ENCODE data around the gene SPTB. TPM values are rescaled to one million over a fixed set of nuclear protein-coding genes. Genes with fewer than 3 reads are reported as not detected.

Gene SPTB
- total RNA-seq, 1 donor from 2014 or later, result 0.04 TPM

DNA sequence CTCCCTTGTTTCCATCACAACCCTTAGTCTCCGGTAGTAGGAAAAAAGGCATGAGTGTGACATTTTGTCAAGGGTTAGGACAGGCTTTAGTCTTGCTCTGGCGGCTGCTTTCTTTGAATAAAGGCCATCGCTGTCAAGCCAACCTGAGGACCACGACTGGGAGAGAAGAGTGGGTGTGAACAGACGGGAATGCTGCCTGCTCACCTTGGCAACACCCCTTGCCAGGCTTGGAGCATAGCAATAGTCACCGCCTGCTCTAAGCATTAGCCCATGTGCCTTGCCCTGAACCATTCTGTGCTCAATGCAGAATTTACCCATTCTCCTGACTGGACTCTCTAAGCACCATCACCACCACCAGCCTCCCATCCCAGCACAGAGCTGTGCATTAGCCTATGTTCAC, 36.2 kb downstream of the SPTB start:
- ChIA-PET CTCF (no interaction called here), POLR2A (no interaction called here)
- no peak overlapping the region for H3K4me3 Mint-ChIP-seq
- peaks cover 27% of the 10 kb centered on the region for H3K27me3 Mint-ChIP-seq
- H3K4me1 Mint-ChIP-seq, result peaks cover 8% of the 10 kb centered on the region
- ATAC-seq (ENCODE audit: low read depth), result no peak
- no peak for DNase-seq
- no peak overlapping the region for H3K27ac Mint-ChIP-seq
- H3K9me3 Mint-ChIP-seq, result peaks cover 2% of the 10 kb centered on the region
- H3K36me3 Mint-ChIP-seq (ENCODE audit: low read depth), result no peaks in the 10 kb centered on the region
- intact Hi-C loops (cut with micrococcal nuclease), result no loop called here
- TF ChIP-seq, protein P1, sequence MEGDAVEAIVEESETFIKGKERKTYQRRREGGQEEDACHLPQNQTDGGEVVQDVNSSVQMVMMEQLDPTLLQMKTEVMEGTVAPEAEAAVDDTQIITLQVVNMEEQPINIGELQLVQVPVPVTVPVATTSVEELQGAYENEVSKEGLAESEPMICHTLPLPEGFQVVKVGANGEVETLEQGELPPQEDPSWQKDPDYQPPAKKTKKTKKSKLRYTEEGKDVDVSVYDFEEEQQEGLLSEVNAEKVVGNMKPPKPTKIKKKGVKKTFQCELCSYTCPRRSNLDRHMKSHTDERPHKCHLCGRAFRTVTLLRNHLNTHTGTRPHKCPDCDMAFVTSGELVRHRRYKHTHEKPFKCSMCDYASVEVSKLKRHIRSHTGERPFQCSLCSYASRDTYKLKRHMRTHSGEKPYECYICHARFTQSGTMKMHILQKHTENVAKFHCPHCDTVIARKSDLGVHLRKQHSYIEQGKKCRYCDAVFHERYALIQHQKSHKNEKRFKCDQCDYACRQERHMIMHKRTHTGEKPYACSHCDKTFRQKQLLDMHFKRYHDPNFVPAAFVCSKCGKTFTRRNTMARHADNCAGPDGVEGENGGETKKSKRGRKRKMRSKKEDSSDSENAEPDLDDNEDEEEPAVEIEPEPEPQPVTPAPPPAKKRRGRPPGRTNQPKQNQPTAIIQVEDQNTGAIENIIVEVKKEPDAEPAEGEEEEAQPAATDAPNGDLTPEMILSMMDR (IDR thresholded peaks at IDR 0.05), result no peak

DNA sequence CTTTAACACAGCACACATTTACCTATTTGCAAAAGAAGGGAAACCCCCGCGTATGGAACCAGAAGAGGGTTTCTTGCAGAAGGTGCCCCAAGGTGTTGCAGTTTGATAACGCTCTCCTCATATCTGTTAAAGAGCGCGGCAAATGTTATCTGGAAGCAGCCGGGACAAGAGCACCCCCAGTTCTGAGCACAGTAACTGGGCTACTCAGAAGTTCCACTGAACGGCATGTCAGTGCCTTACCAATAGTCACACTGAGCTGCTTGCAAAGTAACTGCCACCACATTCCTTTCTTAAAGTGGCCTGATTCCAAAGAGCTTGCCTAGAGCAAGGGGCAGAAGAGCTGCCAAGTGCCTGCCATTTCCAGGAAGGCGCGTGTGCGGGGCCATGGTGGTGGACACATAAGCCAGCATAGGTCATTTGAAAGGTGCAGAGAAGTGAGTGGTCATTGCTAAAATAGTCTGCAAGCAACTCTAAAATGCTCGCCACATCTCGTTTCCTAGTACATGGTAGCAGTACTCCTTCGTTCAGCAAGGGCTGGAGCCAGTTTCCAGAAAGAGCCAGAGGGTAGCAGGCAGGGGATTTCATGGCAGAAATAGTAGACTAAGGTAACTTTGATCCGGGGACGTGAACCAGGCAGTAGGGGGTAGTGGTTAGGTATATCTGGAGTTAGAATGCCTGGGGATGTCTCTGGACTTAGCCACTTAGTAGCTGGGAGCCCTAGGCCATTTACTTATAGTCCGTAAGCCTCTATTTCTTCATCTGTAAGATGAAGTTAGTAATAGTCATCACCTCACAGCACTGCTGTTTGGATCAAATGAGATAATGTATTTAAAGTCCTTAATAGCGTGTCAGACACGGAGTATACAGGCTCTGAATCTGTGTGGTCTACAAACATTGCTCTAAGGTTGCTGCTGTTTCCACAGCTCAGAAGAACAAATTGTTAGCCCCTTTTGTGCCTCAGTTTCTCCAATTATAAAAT, 37.6 kb downstream of the SPTB start:
- DNase-seq (no peak), ATAC-seq (ENCODE audit: low read depth) (no peak)
- Mint-ChIP-seq H3K27ac (no peak overlapping the region), H3K9me3 (peaks cover 2% of the 10 kb centered on the region), H3K27me3 (peaks cover 26% of the 10 kb centered on the region), H3K4me1 (peaks cover 6% of the 10 kb centered on the region), H3K4me3 (no peak overlapping the region), H3K36me3 (ENCODE audit: low read depth) (no peaks in the 10 kb centered on the region)
- intact Hi-C loops (cut with micrococcal nuclease), result no loop called here
- POLR2A ChIA-PET, result no interaction called here
- TF ChIP-seq, protein P1 (IDR thresholded peaks at IDR 0.05), result no peak
- CTCF ChIA-PET, result no interaction called here

GRCh38 chr14:64841121-64841651, 38.5 kb downstream of the SPTB start:
- H3K36me3 Mint-ChIP-seq (ENCODE audit: low read depth), result no peaks in the 10 kb centered on the region
- H3K4me3 Mint-ChIP-seq, result no peak overlapping the region
- H3K9me3 Mint-ChIP-seq, result peaks cover 2% of the 10 kb centered on the region
- DNase-seq (no peak), ATAC-seq (ENCODE audit: low read depth) (no peak)
- ChIA-PET POLR2A (no interaction called here), CTCF (no interaction called here)
- peaks cover 6% of the 10 kb centered on the region for H3K4me1 Mint-ChIP-seq
- H3K27ac Mint-ChIP-seq, result no peak overlapping the region
- intact Hi-C loops (cut with micrococcal nuclease), result no loop called here
- TF ChIP-seq, protein P1 (IDR thresholded peaks at IDR 0.05), result no peak
- peaks cover 28% of the 10 kb centered on the region for H3K27me3 Mint-ChIP-seq

DNA sequence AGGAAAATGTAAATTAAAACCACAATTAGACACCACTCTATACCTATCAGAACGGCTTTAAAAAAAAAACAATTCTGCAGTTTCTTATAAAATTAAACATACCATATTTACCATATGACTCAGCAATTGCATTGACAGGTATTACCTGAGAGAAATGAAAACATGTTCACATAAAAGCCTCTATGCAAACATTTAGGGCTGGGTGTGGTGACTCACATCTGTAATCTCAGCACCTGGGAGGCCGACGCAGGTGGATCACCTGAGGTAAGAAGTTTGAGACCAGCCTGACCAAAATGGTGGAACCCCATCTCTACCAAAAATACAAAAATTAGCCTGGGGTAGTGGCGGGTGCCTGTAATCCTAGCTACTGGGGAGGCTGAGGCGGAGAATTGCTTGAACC, 41.1 kb downstream of the SPTB start:
- no peak overlapping the region for H3K27ac Mint-ChIP-seq
- POLR2A ChIA-PET, result no interaction called here

DNA sequence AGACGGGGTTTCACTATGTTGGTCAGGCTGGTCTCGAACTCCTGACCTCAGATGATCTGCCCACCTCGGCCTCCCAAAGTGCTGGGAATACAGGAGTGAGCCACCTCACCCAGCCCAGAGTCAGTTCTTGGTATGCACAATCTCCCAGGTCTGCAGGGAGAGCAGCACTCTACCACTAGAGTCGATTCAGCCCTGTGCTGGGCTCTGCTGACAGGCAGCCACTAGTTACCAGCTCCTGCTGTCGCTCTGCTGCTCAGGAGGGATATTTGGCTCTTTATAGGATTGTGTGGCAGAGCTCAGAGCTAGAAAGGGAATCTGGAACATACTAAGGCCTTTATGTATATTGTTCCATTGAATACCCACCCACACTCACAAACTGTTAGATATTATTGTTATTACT, 44.3 kb downstream of the SPTB start:
- TF ChIP-seq, protein P1 (IDR thresholded peaks at IDR 0.05), result no peak
- no peak overlapping the region for H3K4me3 Mint-ChIP-seq
- H3K36me3 Mint-ChIP-seq (ENCODE audit: low read depth), result no peaks in the 10 kb centered on the region
- peaks cover 2% of the 10 kb centered on the region for H3K9me3 Mint-ChIP-seq
- peaks cover 23% of the 10 kb centered on the region for H3K27me3 Mint-ChIP-seq
- ChIA-PET CTCF (no interaction called here), POLR2A (no interaction called here)
- H3K27ac Mint-ChIP-seq, result no peak overlapping the region
- DNase-seq (no peak), ATAC-seq (ENCODE audit: low read depth) (no peak)
- intact Hi-C loops (cut with micrococcal nuclease), result no loop called here
- no peaks in the 10 kb centered on the region for H3K4me1 Mint-ChIP-seq

More for the DNA sequence above, 41.1 kb downstream of the SPTB start:
- no peak for DNase-seq
- intact Hi-C loops (cut with micrococcal nuclease), result no loop called here
- no peak for ATAC-seq (ENCODE audit: low read depth)
- H3K27me3 Mint-ChIP-seq, result peaks cover 27% of the 10 kb centered on the region
- peaks cover 2% of the 10 kb centered on the region for H3K9me3 Mint-ChIP-seq
- H3K36me3 Mint-ChIP-seq (ENCODE audit: low read depth), result no peaks in the 10 kb centered on the region
- H3K4me3 Mint-ChIP-seq, result no peak overlapping the region
- TF ChIP-seq, protein P1 (IDR thresholded peaks at IDR 0.05), result no peak
- CTCF ChIA-PET, result no interaction called here
- H3K4me1 Mint-ChIP-seq, result no peaks in the 10 kb centered on the region

All from activated B cell treated with CpG ODN at 0.5 μM for 24 hours (primary cell).